Ovary (tissue), 9 donors: Measurements from ENCODE around the gene FAM50A. TPM values are rescaled to one million over a fixed set of nuclear protein-coding genes. Genes with fewer than 3 reads are reported as not detected.
A peak's percentile ranks its signal among the peaks of the same experiment; 100 is the strongest.
"Not testable (repeated sequence)": the region's sequence is repeated elsewhere in the genome, so short reads cannot be mapped to it uniquely, and the experiment has no call there.

ENCODE experiments used
- DNase-seq, 5 donors: peaks; one replicate each; pipeline ENCODE4 v3.0.0-alpha.2; 2019 to 2020
- H3K27ac ChIP-seq, 2 donors: fragments of 200-600 bp; one replicate each; pipeline versions ENCODE4 v1.5.1 to v1.8.0; 2019 to 2022
- H3K27me3 ChIP-seq: fragments of 200-600 bp; one replicate; pipeline ENCODE4 v1.8.0; 2022
- H3K36me3 ChIP-seq: fragments of 200-600 bp; sonication (generic); one replicate; pipeline ENCODE4 v1.5.1; 2019
- H3K4me1 ChIP-seq: one replicate; pipeline ENCODE4 v1.8.1; 2013; ENCODE audit warnings: mild to moderate bottlenecking, moderate library complexity; ENCODE audit not compliant: insufficient read depth
- H3K4me3 ChIP-seq: fragments of 200-600 bp; sonication (generic); one replicate; pipeline ENCODE4 v1.5.1; 2017
- H3K9me3 ChIP-seq, 2 donors: fragments of 200-600 bp in 1 of 2; sonication (generic) in 1 of 2; one replicate each; pipeline versions ENCODE4 v1.5.1 to v1.8.1; 2013 to 2019; ENCODE audit warnings: mild to moderate bottlenecking in 1 of 2, moderate library complexity in 1 of 2
- EP300 ChIP-seq: sonication (generic); formaldehyde crosslinking; IDR thresholded peaks from one replicate; pipeline ENCODE4 v1.6.1; 2017; ENCODE audit warnings: antibody characterized with exemption
- POLR2A ChIP-seq: fragments of 450-650 bp; IDR thresholded peaks from one replicate; pipeline ENCODE4 v1.6.1; 2017; ENCODE audit warnings: antibody characterized with exemption, mild to moderate bottlenecking, moderate library complexity
- WGBS, 3 donors: extraction: QIAGEN DNeasy Blood & Tissue Kit in 1 of 3; methylation state at CpG; one replicate each; pipeline versions ENCODE4 v1.1.5 to v1.1.7; 2013 to 2017; 5-methylcytosine and 5-hydroxymethylcytosine counted together
- intact Hi-C, 4 donors: fragments of 100-400 bp; cut with DNase I; formaldehyde crosslinking; loops; one replicate each; pipeline versions ENCODE4 v1.11.0 to v1.15.1; 2022 to 2023
- polyA plus RNA-seq, 2 donors: library from polyadenylated mRNA; stranded (reverse); fragments of 200-250 nt in 1 of 2; fragments of 350-450 nt in 1 of 2; fragmentation: Illumina TruSeq in 1 of 2; extraction: RNeasy Lipid Tissue Mini Kit (QIAGEN cat#74804) in 1 of 2; gene quantifications; one replicate each; pipeline ENCODE4 v1.2.3, GENCODE V29; 2013 to 2014
- total RNA-seq, 7 donors: library from RNA; depleted of rRNA in 2 of 7; stranded (reverse); fragments of >200 nt in 2 of 7; fragmentation: NEBNext Ultra II Directional in 3 of 7; extraction: Animal tissue kit (Norgen Biotek cat#: 25700) in 3 of 7; gene quantifications; one replicate each; pipeline versions ENCODE4 v1.1.0 to v1.2.4, GENCODE V29; 2016 to 2023
- TF ChIP-seq, protein P1 (sequence below), 3 donors: fragments of 450-650 bp in 2 of 3; fragments of 200-600 bp in 1 of 3; IDR thresholded peaks; one replicate each; pipeline versions ENCODE4 v1.5.1 to v1.8.0; 2016 to 2022; ENCODE audit warnings: antibody characterized with exemption in 3 of 3, mild to moderate bottlenecking in 1 of 3
- donor health status: DM: no; HTN: no; CAD: no; lungs with moderate emphysema.
- donor health status: DM: no; HTN: no; CAD: no.
- donor health status: Bipolar disorder and iron deficiency.
- donor health status: DM: yes; HTN: yes; CAD: no.
- donor health status: DM: no; HTN: no; CAD: no.
- donor health status: DM: yes; HTN: yes; CAD: no.

The FAM50A gene
- total and polyA plus RNA-seq, 9 donors: 21.3 to 48.9 (median 37.6) TPM

GRCh38 chrX:154398668-154399526 lies 45.0 kb upstream of the FAM50A start:
- 33 to 46% (median 45%) methylated on average over 49 of the region's 49 CpGs for WGBS, 3 donors
- Histone ChIP-seq H3K27ac (peak overlapping the region; percentile 81 to 96), H3K27me3 (no peaks in the 10 kb centered on the region), H3K4me3 (peak overlapping the region; percentile 84), H3K4me1 (no peaks in the 10 kb centered on the region), H3K9me3 (no peaks in the 10 kb centered on the region), H3K36me3 (no peaks in the 10 kb centered on the region)
- peak; percentile 77 to 90 (median 86) for DNase-seq
- intact Hi-C loops: no loop called here
- TF ChIP-seq POLR2A: no peak
- TF ChIP-seq, protein P1, sequence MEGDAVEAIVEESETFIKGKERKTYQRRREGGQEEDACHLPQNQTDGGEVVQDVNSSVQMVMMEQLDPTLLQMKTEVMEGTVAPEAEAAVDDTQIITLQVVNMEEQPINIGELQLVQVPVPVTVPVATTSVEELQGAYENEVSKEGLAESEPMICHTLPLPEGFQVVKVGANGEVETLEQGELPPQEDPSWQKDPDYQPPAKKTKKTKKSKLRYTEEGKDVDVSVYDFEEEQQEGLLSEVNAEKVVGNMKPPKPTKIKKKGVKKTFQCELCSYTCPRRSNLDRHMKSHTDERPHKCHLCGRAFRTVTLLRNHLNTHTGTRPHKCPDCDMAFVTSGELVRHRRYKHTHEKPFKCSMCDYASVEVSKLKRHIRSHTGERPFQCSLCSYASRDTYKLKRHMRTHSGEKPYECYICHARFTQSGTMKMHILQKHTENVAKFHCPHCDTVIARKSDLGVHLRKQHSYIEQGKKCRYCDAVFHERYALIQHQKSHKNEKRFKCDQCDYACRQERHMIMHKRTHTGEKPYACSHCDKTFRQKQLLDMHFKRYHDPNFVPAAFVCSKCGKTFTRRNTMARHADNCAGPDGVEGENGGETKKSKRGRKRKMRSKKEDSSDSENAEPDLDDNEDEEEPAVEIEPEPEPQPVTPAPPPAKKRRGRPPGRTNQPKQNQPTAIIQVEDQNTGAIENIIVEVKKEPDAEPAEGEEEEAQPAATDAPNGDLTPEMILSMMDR (IDR thresholded peaks at IDR 0.05): peak; percentile 50 to 77 (median 51)

DNA sequence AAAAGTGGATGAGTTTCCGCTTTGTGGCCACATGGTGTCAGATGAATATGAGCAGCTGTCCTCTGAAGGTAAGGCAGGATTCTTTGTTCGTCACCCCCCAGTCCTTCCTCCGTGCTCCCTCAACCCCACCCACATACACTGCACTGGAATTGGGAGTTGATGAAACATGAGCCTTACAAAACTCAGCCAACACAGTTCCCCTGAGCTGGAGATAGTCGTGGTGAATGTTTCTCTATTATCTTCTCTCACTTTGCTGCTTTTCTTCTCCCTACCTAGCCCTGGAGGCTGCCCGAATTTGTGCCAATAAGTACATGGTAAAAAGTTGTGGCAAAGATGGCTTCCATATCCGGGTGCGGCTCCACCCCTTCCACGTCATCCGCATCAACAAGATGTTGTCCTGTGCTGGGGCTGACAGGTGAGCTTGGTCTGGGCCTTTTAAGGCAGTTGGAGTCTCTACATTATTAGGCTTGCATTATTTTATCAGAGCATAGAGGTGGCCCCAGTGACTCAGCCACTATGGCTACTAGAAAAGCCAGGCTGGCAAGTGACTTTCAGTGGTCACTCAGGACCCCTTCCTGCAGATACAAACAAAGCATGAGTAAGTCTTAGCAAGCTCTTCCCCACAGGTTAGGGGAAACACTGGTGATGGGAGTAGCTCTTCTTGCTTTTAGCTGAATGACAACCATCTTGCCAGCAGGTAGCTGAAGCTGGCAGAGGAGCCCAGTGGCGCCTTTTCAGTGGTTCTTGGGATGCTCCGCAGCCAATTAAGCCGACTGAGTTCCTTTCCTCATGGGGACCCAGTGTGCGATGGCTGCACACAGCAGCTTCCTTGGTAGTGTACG lies 44.2 kb upstream of the FAM50A start:
- H3K36me3 ChIP-seq: no peaks in the 10 kb centered on the region
- H3K27ac ChIP-seq: peak overlapping the region; percentile 81 to 96
- H3K4me3 ChIP-seq: peak overlapping the region; percentile 84
- TF ChIP-seq POLR2A (no peak), EP300 (no peak)
- TF ChIP-seq, protein P1 (IDR thresholded peaks at IDR 0.05): no peak
- intact Hi-C loops: loop anchor here in 1 of 4 donors (5.0 kb wide), 1 partner anchor 133 kb away; no protein-coding TSS in a partner anchor
- WGBS, 3 donors: 52 to 57% (median 56%) methylated on average over 14 of the region's 14 CpGs
- H3K4me1 ChIP-seq: no peaks in the 10 kb centered on the region
- no peak for DNase-seq
- H3K27me3 ChIP-seq: no peaks in the 10 kb centered on the region
- H3K9me3 ChIP-seq: no peaks in the 10 kb centered on the region

GRCh38 chrX:154400369-154400817 lies 43.5 kb upstream of the FAM50A start:
- DNase-seq, H3K27ac ChIP-seq, H3K9me3 ChIP-seq, H3K4me1 ChIP-seq, H3K27me3 ChIP-seq, H3K36me3 ChIP-seq, H3K4me3 ChIP-seq: not testable (repeated sequence)
- WGBS, 3 donors: 66 to 77% (median 73%) methylated on average over 6 of the region's 6 CpGs
- intact Hi-C loops: loop anchor here in 1 of 4 donors (5.0 kb wide), 1 partner anchor 132 kb away; no protein-coding TSS in a partner anchor

DNA sequence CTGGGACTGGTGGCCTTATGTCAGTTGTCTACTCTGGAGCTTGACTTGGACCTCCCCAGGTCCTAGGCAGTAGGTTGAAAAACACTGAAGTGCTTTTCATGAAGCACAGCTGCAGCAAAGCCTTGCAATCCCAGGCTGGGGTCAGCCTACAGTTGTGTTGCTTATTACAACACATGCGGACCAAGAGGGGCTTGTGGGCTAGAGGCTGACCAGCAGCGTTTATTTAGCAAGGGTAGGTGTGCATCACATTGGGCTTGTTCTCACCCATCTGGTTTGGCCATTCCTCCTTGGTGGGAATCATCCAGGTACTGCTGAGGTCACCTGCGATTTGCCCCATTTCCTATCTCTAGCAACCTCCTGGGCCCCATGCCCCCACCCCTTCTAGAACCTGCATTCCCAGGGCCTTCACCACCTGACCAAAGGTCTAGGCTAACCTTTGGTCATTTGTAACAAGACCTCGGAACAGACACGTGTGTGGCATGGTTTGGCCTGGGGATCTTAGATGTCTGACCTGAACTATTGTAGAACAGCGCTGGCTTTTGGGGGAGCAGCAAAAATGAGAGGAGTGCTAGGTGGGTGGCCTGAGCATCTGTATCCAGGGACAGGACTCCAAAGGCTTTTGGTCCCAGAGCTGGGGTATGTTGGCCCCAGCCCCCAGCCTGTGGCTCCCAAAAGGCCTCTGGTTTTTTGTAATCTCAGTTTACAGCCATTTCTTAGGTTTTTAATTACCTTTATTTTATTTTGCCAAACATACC lies 42.7 kb upstream of the FAM50A start:
- TF ChIP-seq EP300: no peak
- TF ChIP-seq, protein P1 (IDR thresholded peaks at IDR 0.05): no peak
- Histone ChIP-seq H3K9me3 (no peaks in the 10 kb centered on the region), H3K27me3 (no peaks in the 10 kb centered on the region), H3K4me3 (no peak overlapping the region), H3K27ac (no peak overlapping the region), H3K36me3 (no peaks in the 10 kb centered on the region), H3K4me1 (no peaks in the 10 kb centered on the region)
- peak in 1 of 5 donors; percentile 7 for DNase-seq
- intact Hi-C loops: loop anchor here in 1 of 4 donors (5.0 kb wide), 1 partner anchor 131 kb away; no protein-coding TSS in a partner anchor
- WGBS, 3 donors: 50 to 67% (median 54%) methylated on average over 6 of the region's 6 CpGs
